SKM-1 (cell line): ENCODE results near the gene SNRNP27.
"Not testable (repeated sequence)": the region's sequence is repeated elsewhere in the genome, so short reads cannot be mapped to it uniquely, and the experiment has no call there.

Experiments used
- DNase-seq: peaks from one replicate; lab custom pipeline; 2025; ENCODE audit not compliant: unreplicated experiment; lab: John Stamatoyannopoulos, UW

SNRNP27 gene

DNA sequence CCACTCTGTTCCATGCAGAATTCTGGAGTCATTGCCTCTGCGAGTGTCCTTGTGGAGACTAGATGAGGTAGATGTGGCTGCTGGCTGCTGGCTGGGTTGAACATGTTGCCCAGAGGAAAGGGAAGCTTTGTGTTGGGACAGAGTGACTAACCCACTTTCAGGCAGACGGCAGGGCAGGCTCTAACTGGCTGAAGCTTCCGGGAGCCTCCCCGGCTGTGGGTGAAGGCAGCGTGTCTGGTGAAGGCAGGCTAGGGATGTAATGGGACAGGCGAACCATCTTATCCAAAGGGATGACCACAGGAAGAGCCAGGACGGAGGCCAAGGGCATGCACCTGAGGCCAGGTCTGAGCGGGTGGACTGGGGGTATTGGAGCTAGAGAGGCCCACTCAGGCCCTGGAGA is 51.7 kb downstream of the SNRNP27 start:
- peak; percentile 34 for DNase-seq

DNA sequence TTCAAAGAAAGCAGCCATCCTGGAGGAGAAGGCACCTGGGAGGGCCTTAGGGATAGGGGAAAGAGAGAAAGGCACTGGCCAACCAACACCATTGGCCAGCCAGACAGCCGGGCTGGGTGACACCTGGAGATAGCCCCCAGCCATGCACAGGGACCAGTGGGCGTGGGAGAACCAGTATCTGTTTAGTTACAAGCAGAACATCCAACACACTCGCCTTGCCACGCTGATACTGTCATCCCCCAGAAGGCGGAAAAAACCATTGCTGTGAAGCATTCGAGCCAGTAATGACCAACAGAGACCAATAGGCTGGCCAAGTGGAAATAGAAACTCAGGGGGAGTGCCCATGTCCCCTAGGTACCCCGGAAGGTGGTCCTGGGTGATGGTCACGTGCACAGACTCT is 52.2 kb downstream of the SNRNP27 start:
- no peak for DNase-seq

DNA sequence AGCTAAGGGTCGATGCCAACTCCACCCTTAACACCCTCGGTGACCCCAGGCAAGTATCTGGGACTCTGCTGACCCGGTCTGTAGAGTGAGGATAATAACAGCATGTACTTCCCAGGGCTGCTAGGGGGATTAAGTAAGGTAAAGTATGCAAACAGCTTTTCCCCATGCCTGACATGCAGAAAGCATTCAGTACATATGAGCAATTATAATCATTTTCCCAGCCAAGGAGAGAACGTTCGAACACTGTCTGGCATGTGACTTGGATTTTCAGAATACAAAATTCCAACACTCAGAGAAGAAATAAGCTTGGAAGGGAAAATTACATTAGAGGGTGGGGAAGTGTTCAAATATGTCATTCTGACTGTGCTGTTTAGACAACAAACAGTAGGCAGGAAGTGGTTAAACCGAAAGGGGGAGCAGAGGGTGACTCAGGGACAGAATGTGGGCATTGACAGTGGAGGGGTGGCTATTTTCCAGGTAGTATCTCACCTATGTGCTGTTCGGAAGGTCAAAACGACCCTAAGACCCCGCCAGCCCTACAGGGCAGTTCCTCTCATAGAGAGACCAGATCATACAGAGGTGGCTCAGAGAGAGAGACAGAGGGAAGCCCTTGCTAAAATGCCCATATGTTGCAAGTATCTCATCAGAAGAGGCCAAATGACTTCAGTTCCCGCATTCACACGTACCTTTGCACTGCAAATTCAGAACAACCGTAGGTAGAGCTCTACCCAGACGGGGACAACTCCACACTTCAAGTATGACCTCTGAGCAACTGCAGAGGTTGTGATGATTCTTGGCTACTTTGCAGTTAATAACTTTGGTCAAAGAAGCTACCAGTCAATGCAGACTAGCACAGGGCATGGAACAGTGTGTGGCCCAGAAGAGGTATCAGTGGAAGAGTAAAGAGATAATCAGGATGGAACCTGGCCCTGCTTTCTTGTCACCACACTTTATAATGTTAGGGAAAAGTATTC is 52.9 kb downstream of the SNRNP27 start:
- DNase-seq: no peak

DNA sequence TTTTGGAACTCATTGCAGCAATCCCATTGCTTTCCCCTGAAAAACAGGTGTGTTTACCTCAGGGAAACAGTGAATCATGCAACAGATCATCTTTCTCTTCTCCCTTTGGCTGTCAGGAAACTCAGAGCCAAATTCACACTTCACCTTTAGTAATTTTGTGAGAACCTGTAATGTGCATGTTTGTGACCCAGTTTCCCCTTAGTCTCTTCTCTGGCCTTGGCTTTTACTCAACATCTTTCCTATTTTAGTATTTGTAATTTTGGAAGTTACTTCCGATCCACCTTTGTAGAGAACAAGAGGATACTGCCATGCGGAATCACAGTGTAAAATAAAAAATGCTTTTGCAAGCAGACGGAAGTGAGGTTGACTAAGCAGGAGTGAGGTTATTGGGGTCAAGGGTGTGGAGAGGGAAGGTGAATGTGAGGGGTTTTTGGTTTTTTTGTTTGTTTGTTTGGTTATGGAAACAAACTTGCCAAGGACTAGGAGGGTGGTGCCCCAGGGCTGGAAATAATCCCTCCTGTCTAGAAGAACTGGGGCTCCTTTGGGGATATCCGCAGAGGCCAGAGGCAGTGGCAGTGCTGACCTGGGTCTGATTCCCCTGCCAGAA is 53.7 kb downstream of the SNRNP27 start:
- DNase-seq: no peak

DNA sequence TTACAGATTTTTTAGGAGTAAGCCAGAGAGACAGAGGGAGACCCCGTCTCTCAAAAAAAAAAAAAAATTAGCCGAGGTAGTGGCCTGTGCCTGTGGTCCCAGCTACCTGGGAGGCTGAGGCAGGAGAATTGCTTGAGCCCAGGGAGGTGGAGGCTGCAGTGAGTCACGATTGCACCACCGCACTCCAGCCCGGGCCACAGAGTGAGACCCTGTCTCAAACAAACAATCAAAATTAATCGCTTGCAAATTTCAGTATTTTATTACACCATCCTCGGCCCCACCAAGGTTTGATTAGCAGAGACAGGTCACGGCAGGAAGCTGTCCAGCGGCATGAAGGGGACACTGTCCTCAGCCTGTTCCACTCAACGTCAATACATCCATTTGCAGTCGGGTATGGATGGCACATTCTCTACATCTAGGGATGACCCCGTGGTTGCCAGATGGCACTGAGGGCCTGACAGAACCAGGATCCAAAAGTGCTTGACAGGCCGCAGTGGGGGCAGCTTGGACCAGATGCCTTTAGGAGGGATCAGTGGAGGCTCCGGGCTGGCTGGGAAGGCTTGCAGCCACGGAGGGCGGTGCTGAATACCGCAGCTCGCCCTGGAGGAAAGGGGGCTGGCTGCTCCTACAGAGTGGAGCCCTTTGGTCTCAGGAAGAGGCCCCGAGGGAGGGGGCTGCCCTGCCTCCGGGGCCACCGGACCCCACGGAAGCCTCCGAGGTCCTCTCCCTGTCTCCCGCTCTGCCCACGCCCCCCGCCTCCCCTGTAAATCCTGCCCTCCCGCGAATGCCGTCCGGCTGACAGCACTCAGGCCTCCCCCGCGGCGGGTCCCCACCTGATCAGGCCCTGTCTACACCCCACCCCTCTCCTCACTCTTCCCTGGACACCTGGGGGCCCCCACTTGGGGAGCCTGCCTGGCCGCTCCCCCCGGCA is 54.5 kb downstream of the SNRNP27 start:
- DNase-seq: no peak

DNA sequence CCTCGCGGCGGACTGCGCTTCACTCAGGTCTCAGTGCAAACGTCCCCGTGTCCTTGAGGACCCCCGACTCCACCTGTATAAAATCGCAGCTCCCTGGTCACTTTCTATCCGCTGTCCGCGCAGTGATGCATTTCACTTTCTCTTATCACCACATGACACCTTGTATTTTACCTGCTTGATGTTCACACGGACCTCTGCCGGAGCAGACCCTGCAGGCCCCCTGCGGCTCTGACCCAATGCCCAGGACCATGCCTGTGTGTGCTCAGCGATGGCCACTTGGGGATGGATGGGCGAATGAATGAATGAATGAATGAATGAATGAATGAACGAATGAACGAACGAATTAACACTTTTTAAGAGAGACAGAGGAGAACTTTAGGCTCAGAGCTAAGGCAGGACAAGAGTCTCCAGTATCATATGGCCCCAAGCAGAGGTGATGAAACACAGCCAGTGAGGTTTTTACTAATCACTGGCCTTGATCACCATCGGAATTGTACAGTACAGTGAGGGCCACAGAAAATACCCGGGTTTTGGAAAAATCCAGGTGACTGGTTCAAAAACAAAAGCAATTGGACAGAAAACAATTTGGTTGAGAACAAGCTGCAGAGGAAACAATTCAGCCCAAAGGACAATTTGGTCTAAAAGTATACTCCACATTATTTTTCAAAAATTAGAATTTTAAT is 55.3 kb downstream of the SNRNP27 start:
- no peak for DNase-seq

DNA sequence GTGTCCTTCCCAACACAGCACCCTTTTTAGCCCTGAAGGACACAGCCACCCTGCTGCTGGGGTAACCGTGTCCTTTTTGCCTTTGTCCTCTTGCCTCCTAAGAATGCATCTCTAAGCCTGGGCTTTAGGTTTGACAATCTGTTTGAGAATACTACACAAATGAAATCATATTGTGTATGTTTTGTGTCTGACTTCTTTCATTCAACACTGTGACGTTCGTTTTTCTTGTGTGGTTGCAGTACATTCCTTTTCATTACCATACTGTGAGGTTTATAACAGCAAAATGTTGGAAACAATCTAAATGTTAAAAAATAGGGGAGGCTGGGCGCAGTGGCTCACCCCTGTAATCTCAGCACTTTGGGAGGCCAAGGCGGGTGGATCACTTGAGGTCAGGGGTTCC is 56.5 kb downstream of the SNRNP27 start:
- DNase-seq: no peak

DNA sequence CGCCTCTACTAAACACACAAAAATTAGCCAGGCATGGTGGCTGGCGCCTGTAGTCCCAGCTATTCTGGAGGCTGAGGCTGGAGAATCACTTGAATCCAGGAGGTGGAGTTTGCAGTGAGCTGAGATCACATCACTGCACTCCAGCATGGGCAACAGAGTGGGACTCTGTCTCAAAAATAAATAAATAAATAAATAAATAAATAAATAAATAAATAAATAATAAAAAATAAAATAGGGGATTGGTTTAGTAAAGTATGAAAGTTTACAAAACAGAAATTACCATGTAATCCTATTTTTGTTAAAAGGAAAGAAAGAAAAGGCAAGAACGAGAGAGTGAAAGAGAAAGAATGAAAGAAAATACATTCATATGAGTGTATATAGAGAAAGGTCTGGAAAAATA is 56.9 kb downstream of the SNRNP27 start:
- not testable (repeated sequence) for DNase-seq

DNA sequence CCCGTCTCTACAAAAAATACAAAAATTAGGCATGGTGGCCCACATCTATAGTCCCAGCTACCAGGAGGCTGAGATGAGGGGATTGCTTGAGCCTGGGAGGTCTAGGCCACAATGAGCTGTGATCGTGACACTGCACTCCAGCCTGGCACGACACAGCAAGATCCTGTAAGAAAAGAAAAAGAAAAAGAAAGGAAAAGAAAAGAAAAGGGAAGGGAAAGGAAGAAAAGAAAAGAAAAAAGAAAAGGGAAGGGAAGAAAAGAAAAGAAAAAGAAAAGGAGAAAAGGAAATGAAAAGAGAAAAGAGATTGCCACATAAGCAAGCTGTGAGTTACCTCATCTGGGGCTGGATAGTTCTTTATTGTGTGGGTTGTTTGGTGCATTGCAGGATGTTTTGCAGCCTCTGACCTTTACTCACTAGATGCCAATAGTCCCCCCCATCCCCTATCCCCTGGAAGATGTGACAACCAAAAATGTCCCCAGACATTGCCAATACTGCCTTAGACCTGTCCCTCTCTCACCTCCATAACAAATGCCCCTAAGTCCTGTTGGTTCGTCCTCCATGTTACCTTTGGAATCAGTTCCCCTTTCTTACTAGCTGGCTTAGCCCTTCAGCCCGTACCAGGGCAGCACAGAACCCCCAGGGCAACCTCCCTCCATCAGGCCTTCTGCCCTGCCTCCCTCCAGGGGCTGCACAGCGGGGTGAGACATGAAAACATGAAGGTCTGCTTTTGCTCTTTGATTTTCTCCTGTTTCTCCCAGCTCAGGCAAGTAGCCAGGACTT is 58.8 kb downstream of the SNRNP27 start:
- no peak for DNase-seq

DNA sequence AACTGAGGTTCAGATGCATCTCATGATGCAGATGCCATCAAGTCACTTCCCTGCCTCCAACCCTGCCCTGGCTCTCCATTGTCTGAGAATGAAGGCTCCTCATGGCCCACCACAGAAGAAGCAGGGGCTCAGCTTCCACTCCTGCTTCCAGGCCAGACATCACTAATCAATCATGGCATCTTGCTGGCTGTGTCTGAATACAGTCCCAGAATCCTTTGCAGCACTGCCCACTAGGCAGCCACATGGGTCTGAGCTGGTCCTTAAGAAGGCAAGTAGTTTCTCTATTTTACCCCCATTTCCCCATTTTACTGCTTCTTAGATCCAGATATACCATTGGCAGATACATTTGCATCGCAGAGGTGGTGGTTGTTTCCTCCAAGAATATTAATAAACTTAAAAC is 60.3 kb downstream of the SNRNP27 start:
- DNase-seq: no peak
